GM12872 (cell line): Measurements from ENCODE around the gene MBOAT7.

Experiments used
- CTCF ChIP-seq: IDR thresholded peaks from 3 replicates; pipeline ENCODE4 v1.5.1; 2011; ENCODE audit warnings: low read depth, mild to moderate bottlenecking, low read length, moderate library complexity; ENCODE audit not compliant: insufficient read depth

MBOAT7 gene

GRCh38 chr19:54124393-54124792 is 65.0 kb downstream of the MBOAT7 start:
- no peak for TF ChIP-seq CTCF

GRCh38 chr19:54123682-54124081 is 65.7 kb downstream of the MBOAT7 start:
- no peak for TF ChIP-seq CTCF
